HepG2 (cell line): ENCODE measurements around the gene LMNA. TPM values are rescaled to one million over a fixed set of nuclear protein-coding genes. Genes with fewer than 3 reads are reported as not detected.

Experiments used
- CCDC6 ChIP-seq: sonication (generic); formaldehyde crosslinking; IDR thresholded peaks from 2 replicates; pipeline ENCODE4 v1.8.1; 2022; ENCODE audit warnings: mild to moderate bottlenecking, missing genetic modification reagents, moderate library complexity
- DNMT3B ChIP-seq: conservative IDR thresholded peaks from 2 replicates; pipeline ENCODE4 v1.6.1; 2016; ENCODE audit warnings: missing biosample characterization, control low read depth
- KDM5A ChIP-seq: fragments of 200-600 bp; sonication (generic); IDR thresholded peaks from 2 replicates; pipeline ENCODE4 v1.7.0; 2018; ENCODE audit warnings: antibody characterized with exemption, mild to moderate bottlenecking, low read length, borderline replicate concordance
- NFKBIZ ChIP-seq: IDR thresholded peaks from 2 replicates; pipeline ENCODE4 v1.6.1; 2018; ENCODE audit warnings: missing genetic modification reagents, missing compliant biosample characterization
- NFRKB ChIP-seq: fragments of 450-650 bp; IDR thresholded peaks from 2 replicates; pipeline ENCODE4 v1.6.1; 2017
- PATZ1 ChIP-seq: sonication (generic); formaldehyde crosslinking; IDR thresholded peaks from 2 replicates; pipeline ENCODE4 v1.4.0; 2020; ENCODE audit warnings: missing genetic modification reagents
- POLR2AphosphoS5 ChIP-seq: IDR thresholded peaks from 2 replicates; pipeline ENCODE4 v1.6.1; 2012; ENCODE audit warnings: low read depth, low read length
- REST ChIP-seq, 2 experiments: IDR thresholded peaks; 2 replicates each; pipeline ENCODE4 v1.6.1; 2011 to 2012; ENCODE audit warnings: low read length in 2 of 2, borderline replicate concordance in 1 of 2, low read depth in 1 of 2, mild to moderate bottlenecking in 1 of 2, moderate library complexity in 1 of 2
- SETDB1 ChIP-seq: sonication (generic); formaldehyde crosslinking; IDR thresholded peaks from 2 replicates; pipeline ENCODE4 v1.5.1; 2020; ENCODE audit warnings: missing genetic modification reagents, mild to moderate bottlenecking, borderline replicate concordance
- SIN3B ChIP-seq: fragments of 150-350 bp; IDR thresholded peaks from 2 replicates; pipeline ENCODE4 v1.6.1; 2014; ENCODE audit warnings: low read length
- TFAP4 ChIP-seq: sonication (generic); IDR thresholded peaks from 2 replicates; pipeline ENCODE4 v1.6.1; 2016; ENCODE audit warnings: low read depth, borderline replicate concordance
- ZBTB1 ChIP-seq: sonication (generic); formaldehyde crosslinking; IDR thresholded peaks from 2 replicates; pipeline ENCODE4 v1.4.0; 2020; ENCODE audit warnings: missing genetic modification reagents, borderline replicate concordance
- ZBTB21 ChIP-seq: sonication (generic); formaldehyde crosslinking; IDR thresholded peaks from 2 replicates; pipeline ENCODE4 v1.4.0; 2020; ENCODE audit warnings: missing genetic modification reagents
- ZNF282 ChIP-seq: fragments of 450-650 bp; IDR thresholded peaks from 2 replicates; pipeline ENCODE4 v1.6.1; 2018; ENCODE audit not compliant: partially characterized antibody
- ZNF460 ChIP-seq: sonication (generic); formaldehyde crosslinking; IDR thresholded peaks from 2 replicates; pipeline ENCODE4 v1.5.1; 2020; ENCODE audit warnings: missing genetic modification reagents, mild to moderate bottlenecking, borderline replicate concordance
- ZNF552 ChIP-seq: sonication (generic); formaldehyde crosslinking; IDR thresholded peaks from 2 replicates; pipeline ENCODE4 v1.9.0; 2022; ENCODE audit warnings: missing genetic modification reagents, mild to moderate bottlenecking, borderline replicate concordance
- ZNF629 ChIP-seq: sonication (generic); formaldehyde crosslinking; conservative IDR thresholded peaks from 2 replicates; pipeline ENCODE4 v1.5.0; 2020; ENCODE audit warnings: missing genetic modification reagents
- ZNF691 ChIP-seq: sonication (generic); formaldehyde crosslinking; IDR thresholded peaks from 2 replicates; pipeline ENCODE4 v1.4.0; 2020; ENCODE audit warnings: missing genetic modification reagents, low read depth, mild to moderate bottlenecking, borderline replicate concordance
- polyA plus RNA-seq, 8 experiments: library from polyadenylated mRNA; depleted of rRNA in 3 of 8; stranded (reverse) in 7 of 8; unstranded in 1 of 8; fragments of >200 nt; fragmentation: Illumina TruSeq in 4 of 8; extraction: Trizol in 4 of 8; gene quantifications; 2 replicates each; pipeline versions ENCODE4 v1.2.1 to v1.2.3, GENCODE V29; 2011 to 2016; ENCODE audit warnings: low read depth in 4 of 8, missing spikeins in 1 of 8, mixed read lengths in 1 of 8; ENCODE audit not compliant: insufficient read depth in 1 of 8
- total RNA-seq, 5 experiments: library from RNA; depleted of rRNA; stranded (reverse); fragments of >200 nt; fragmentation: Illumina TruSeq; extraction: Trizol; gene quantifications; 2 replicates each; pipeline ENCODE4 v1.2.3, GENCODE V29; 2016; ENCODE audit warnings: low read depth in 1 of 5

Gene LMNA
- total and polyA plus RNA-seq, 2 of the 13 experiments (the other 11 are each of a cell fraction or from before 2014, with no cell fraction given), result 107 to 225 TPM

- no peak for TF ChIP-seq ZBTB1 (CRISPR knock-in tag)
- no peak for TF ChIP-seq REST (IDR thresholded peaks at IDR 0.05; ENCODE audit: borderline replicate concordance in 1 of 2, low read depth in 1 of 2, low read length in 2 of 2)
- TF ChIP-seq ZNF460 (CRISPR knock-in tag), result no peak
- no peak for TF ChIP-seq NFRKB
- no peak for TF ChIP-seq SIN3B
- TF ChIP-seq DNMT3B (CRISPR knock-in tag), result no peak
- peak; percentile 93 for TF ChIP-seq TFAP4
- no peak for TF ChIP-seq NFKBIZ (CRISPR knock-in tag)
- TF ChIP-seq ZNF282, result no peak
- peak; percentile 25; the same call in 1 of the 2 replicates for TF ChIP-seq POLR2AphosphoS5
- TF ChIP-seq ZNF691 (CRISPR knock-in tag), result peak; percentile 63; the same call in 1 of the 2 replicates
- TF ChIP-seq PATZ1 (CRISPR knock-in tag), result peak; percentile 89
- no peak for TF ChIP-seq ZNF629 (CRISPR knock-in tag)
- TF ChIP-seq ZNF552 (CRISPR knock-in tag), result no peak
- no peak for TF ChIP-seq KDM5A
- TF ChIP-seq CCDC6 (CRISPR knock-in tag), result no peak; the same call in 1 of the 2 replicates
- TF ChIP-seq SETDB1, result no peak
- TF ChIP-seq ZBTB21 (CRISPR knock-in tag), result no peak
These were observed 9.1 kb downstream of the LMNA start (continued) for GRCh38 chr1:156123356-156124196.
